H9 (cell line): ENCODE data around the gene ANO2. TPM values are rescaled to one million over a fixed set of nuclear protein-coding genes. Genes with fewer than 3 reads are reported as not detected.
A peak's percentile ranks its signal among the peaks of the same experiment; 100 is the strongest.

Source experiments
- DNase-seq: peaks from one replicate; pipeline ENCODE4 v3.0.0-alpha.2; 2017
- H2AFZ ChIP-seq: one replicate; pipeline ENCODE4 v1.6.1; 2013; ENCODE audit warnings: mild to moderate bottlenecking, low read length, control low read depth, moderate library complexity
- H2AK5ac ChIP-seq: 2 replicates; pipeline ENCODE4 v1.6.1; 2013; ENCODE audit warnings: low read length, control low read depth, mixed read lengths; ENCODE audit not compliant: insufficient read length
- H2BK120ac ChIP-seq: one replicate; pipeline ENCODE4 v1.6.1; 2013; ENCODE audit warnings: low read depth, mild to moderate bottlenecking, low read length, control low read depth, inconsistent platforms; ENCODE audit not compliant: poor library complexity, severe bottlenecking
- H2BK12ac ChIP-seq: 2 replicates; pipeline ENCODE4 v1.6.1; 2013; ENCODE audit warnings: low read length, control low read depth, mixed read lengths, low read depth; ENCODE audit not compliant: insufficient read length
- H2BK15ac ChIP-seq: 2 replicates; pipeline ENCODE4 v1.6.1; 2013; ENCODE audit warnings: low read depth, low read length, control low read depth
- H2BK20ac ChIP-seq: one replicate; pipeline ENCODE4 v1.6.1; 2013; ENCODE audit warnings: low read depth, mild to moderate bottlenecking, low read length, control low read depth, inconsistent platforms; ENCODE audit not compliant: poor library complexity, severe bottlenecking
- H2BK5ac ChIP-seq: 2 replicates; pipeline ENCODE4 v1.6.1; 2013; ENCODE audit warnings: low read length, control low read depth, mixed read lengths; ENCODE audit not compliant: insufficient read length
- H3K14ac ChIP-seq: 2 replicates; pipeline ENCODE4 v1.6.1; 2013; ENCODE audit warnings: low read length, control low read depth; ENCODE audit not compliant: insufficient read depth
- H3K18ac ChIP-seq: 2 replicates; pipeline ENCODE4 v1.6.1; 2013; ENCODE audit warnings: low read depth, mild to moderate bottlenecking, mixed read lengths, low read length, control low read depth; ENCODE audit not compliant: insufficient read length
- H3K23ac ChIP-seq: 2 replicates; pipeline ENCODE4 v1.6.1; 2013; ENCODE audit warnings: low read length, control low read depth, mixed read lengths, low read depth; ENCODE audit not compliant: insufficient read length
- H3K23me2 ChIP-seq: 2 replicates; pipeline ENCODE4 v1.6.1; 2013; ENCODE audit warnings: low read depth, mild to moderate bottlenecking, mixed read lengths, low read length, control low read depth; ENCODE audit not compliant: insufficient read length, poor library complexity, severe bottlenecking
- H3K27ac ChIP-seq: 2 replicates; pipeline ENCODE4 v1.5.1; 2013; ENCODE audit warnings: low read length, control low read depth, mixed read lengths, low read depth; ENCODE audit not compliant: insufficient read length
- H3K27me3 ChIP-seq: 2 replicates; pipeline ENCODE4 v1.6.1; 2013; ENCODE audit warnings: low read length, control low read depth, inconsistent platforms; ENCODE audit not compliant: insufficient read depth
- H3K4ac ChIP-seq: 2 replicates; pipeline ENCODE4 v1.6.1; 2013; ENCODE audit warnings: low read depth, mild to moderate bottlenecking, control low read depth, inconsistent platforms, low read length, moderate library complexity
- H3K4me1 ChIP-seq: 2 replicates; pipeline ENCODE4 v1.6.1; 2013; ENCODE audit warnings: low read length, control low read depth, inconsistent platforms; ENCODE audit not compliant: insufficient read depth
- H3K4me2 ChIP-seq: 2 replicates; pipeline ENCODE4 v1.6.1; 2013; ENCODE audit warnings: low read length, control low read depth, mixed read lengths; ENCODE audit not compliant: insufficient read length, insufficient read depth
- H3K56ac ChIP-seq: 2 replicates; pipeline ENCODE4 v1.6.1; 2013; ENCODE audit warnings: low read depth, mild to moderate bottlenecking, mixed read lengths, low read length, control low read depth; ENCODE audit not compliant: insufficient read length
- H3K79me1 ChIP-seq: 2 replicates; pipeline ENCODE4 v1.6.1; 2013; ENCODE audit warnings: low read depth, mild to moderate bottlenecking, moderate library complexity, low read length, control low read depth, inconsistent platforms; ENCODE audit not compliant: insufficient read depth, poor library complexity, severe bottlenecking
- H3K79me2 ChIP-seq: 2 replicates; pipeline ENCODE4 v1.6.1; 2013; ENCODE audit warnings: low read length, control low read depth, inconsistent platforms; ENCODE audit not compliant: insufficient read depth
- H3K9ac ChIP-seq: 2 replicates; pipeline ENCODE4 v1.6.1; 2013; ENCODE audit warnings: low read length, control low read depth, mixed read lengths; ENCODE audit not compliant: insufficient read length; ENCODE audit errors: extremely low read depth
- H3K9me3 ChIP-seq: one replicate; pipeline ENCODE4 v1.6.1; 2013; ENCODE audit warnings: low read depth, low read length, inconsistent platforms; ENCODE audit not compliant: control insufficient read depth
- H3T11ph ChIP-seq: one replicate; pipeline ENCODE4 v1.6.1; 2013; ENCODE audit warnings: mild to moderate bottlenecking, low read length, control low read depth, inconsistent platforms
- H4K20me1 ChIP-seq: one replicate; pipeline ENCODE4 v1.6.1; 2013; ENCODE audit not compliant: control insufficient read depth, insufficient read length, insufficient read depth
- H4K5ac ChIP-seq: 2 replicates; pipeline ENCODE4 v1.6.1; 2013; ENCODE audit warnings: low read depth, mild to moderate bottlenecking, mixed read lengths, low read length, control low read depth; ENCODE audit not compliant: insufficient read length
- H4K8ac ChIP-seq: replicated peaks from 2 replicates; pipeline ENCODE4 v1.6.1; 2013; ENCODE audit warnings: low read length, control low read depth, mixed read lengths, low read depth; ENCODE audit not compliant: insufficient read length
- H4K91ac ChIP-seq: 2 replicates; pipeline ENCODE4 v1.6.1; 2013; ENCODE audit warnings: low read depth, mild to moderate bottlenecking, moderate library complexity, mixed read lengths, low read length, control low read depth; ENCODE audit not compliant: insufficient read length
- H3K27ac Mint-ChIP-seq, 3 experiments: 2 replicates in 2 of 3; 3 replicates in 1 of 3; pipeline ENCODE4 v1.8.0; 2020 to 2021; ENCODE audit warnings: mixed read lengths in 3 of 3, mild to moderate bottlenecking in 1 of 3, moderate library complexity in 1 of 3
- H3K27me3 Mint-ChIP-seq: 2 replicates; pipeline ENCODE4 v1.8.0; 2021; ENCODE audit warnings: low read depth, mild to moderate bottlenecking, moderate library complexity, mixed read lengths
- H3K36me3 Mint-ChIP-seq, 3 experiments: 2 replicates in 2 of 3; 3 replicates in 1 of 3; pipeline ENCODE4 v1.8.0; 2020 to 2021; ENCODE audit warnings: low read depth in 3 of 3, mixed read lengths in 3 of 3; ENCODE audit not compliant: insufficient read depth in 1 of 3
- H3K4me1 Mint-ChIP-seq, 2 experiments: 2 replicates each; pipeline ENCODE4 v1.8.0; 2020; ENCODE audit warnings: mixed read lengths in 2 of 2
- H3K4me3 Mint-ChIP-seq, 2 experiments: 2 replicates in 1 of 2; 3 replicates in 1 of 2; pipeline ENCODE4 v1.8.0; 2020 to 2021; ENCODE audit warnings: mild to moderate bottlenecking in 2 of 2, mixed read lengths in 2 of 2, moderate library complexity in 1 of 2
- H3K9me3 Mint-ChIP-seq, 2 experiments: 2 replicates in 1 of 2; 3 replicates in 1 of 2; pipeline ENCODE4 v1.8.0; 2020; ENCODE audit warnings: mild to moderate bottlenecking in 2 of 2, mixed read lengths in 2 of 2, moderate library complexity in 1 of 2
- CTCF ChIP-seq: fragments of 200-600 bp; sonication (generic); conservative IDR thresholded peaks from 3 replicates; pipeline ENCODE4 v1.8.0; 2021; ENCODE audit warnings: antibody characterized with exemption, mild to moderate bottlenecking
- WGBS: extraction: QIAGEN DNeasy Blood & Tissue Kit; methylation state at CpG from one replicate; pipeline ENCODE4 v1.1.7; 2013; ENCODE audit warnings: missing lambda C conversion rate, low lambda C conversion rate, mixed read lengths; ENCODE audit not compliant: insufficient read length; ENCODE audit errors: extremely low coverage; 5-methylcytosine and 5-hydroxymethylcytosine counted together
- total RNA-seq: library from RNA; stranded (reverse); gene quantifications from 2 replicates; pipeline ENCODE4 v1.2.1, GENCODE V29; 2021

Gene ANO2
- total RNA-seq, 1 experiment from 2014 or later = 3.8 TPM

DNA sequence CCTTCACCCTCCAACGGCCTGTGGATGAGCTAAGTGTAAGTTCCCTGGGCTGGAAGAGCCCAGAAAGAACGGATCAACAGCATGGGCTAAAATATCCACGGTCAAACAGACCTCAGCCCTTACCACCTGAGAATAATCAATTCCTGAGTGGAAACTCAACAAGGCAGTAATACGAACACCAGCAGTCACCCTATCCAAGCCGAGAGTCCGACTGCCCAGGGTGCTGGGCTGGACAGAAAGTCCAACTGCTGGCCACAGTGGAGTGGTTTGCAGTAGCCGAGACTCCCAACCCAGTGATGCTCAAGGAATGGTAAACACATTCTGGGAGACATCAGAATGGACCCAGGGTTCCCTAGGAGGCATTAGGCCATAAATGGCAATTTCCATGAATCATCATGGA is 36.8 kb downstream of the ANO2 start:
- Histone ChIP-seq H3K14ac (no peak overlapping the region), H3K9ac (no peak overlapping the region), H3T11ph (no peak overlapping the region), H3K23me2 (no peaks in the 10 kb centered on the region), H4K5ac (no peak overlapping the region), H3K9me3 (no peaks in the 10 kb centered on the region), H3K4me2 (no peak overlapping the region), H3K27ac (no peak overlapping the region), H3K79me2 (no peaks in the 10 kb centered on the region), H3K23ac (no peak overlapping the region), H2BK20ac (no peak overlapping the region), H2AK5ac (no peak overlapping the region), H4K8ac (no peak overlapping the region), H2BK120ac (no peak overlapping the region), H3K56ac (no peak overlapping the region), H4K20me1 (no peaks in the 10 kb centered on the region), H3K18ac (no peak overlapping the region), H3K4ac (no peak overlapping the region), H4K91ac (no peak overlapping the region), H2AFZ (no peak overlapping the region), H3K27me3 (no peaks in the 10 kb centered on the region), H2BK15ac (no peak overlapping the region), H3K4me1 (no peaks in the 10 kb centered on the region), H2BK5ac (no peak overlapping the region), H3K79me1 (no peaks in the 10 kb centered on the region), H2BK12ac (no peak overlapping the region)
- no peaks in the 10 kb centered on the region for H3K9me3 Mint-ChIP-seq
- no CpG with 5 or more reads among the region's 7 CpGs for WGBS
- no peak overlapping the region for H3K27ac Mint-ChIP-seq
- H3K36me3 Mint-ChIP-seq = no peaks in the 10 kb centered on the region
- peaks cover 2% of the 10 kb centered on the region for H3K27me3 Mint-ChIP-seq
- no peak for TF ChIP-seq CTCF
- DNase-seq = peak; percentile 11
- peaks cover 4 to 14% of the 10 kb centered on the region in 2 experiments; a peak in 3 of 4 replicates for H3K4me1 Mint-ChIP-seq
- H3K4me3 Mint-ChIP-seq = no peak overlapping the region
